KMS-11 (cell line): ENCODE results near the gene S1PR2.

Experiments
- H2AFZ ChIP-seq: fragments of 200-600 bp; sonication (generic); 2 replicates; pipeline ENCODE4 v1.6.1; 2016; ENCODE audit warnings: antibody characterized with exemption, mixed run types, low read depth
- H3K27ac ChIP-seq: fragments of 200-600 bp; sonication (generic); 2 replicates; pipeline ENCODE4 v1.6.1; 2016; ENCODE audit warnings: mild to moderate bottlenecking, mixed run types
- H3K27me3 ChIP-seq: fragments of 200-600 bp; sonication (generic); 2 replicates; pipeline ENCODE4 v1.6.1; 2017; ENCODE audit warnings: mild to moderate bottlenecking, low read depth, mixed run types, moderate library complexity; ENCODE audit not compliant: insufficient read depth
- H3K36me3 ChIP-seq: fragments of 200-600 bp; sonication (generic); 2 replicates; pipeline ENCODE4 v1.6.1; 2017; ENCODE audit warnings: mild to moderate bottlenecking, mixed run types; ENCODE audit not compliant: insufficient read depth
- H3K4me1 ChIP-seq: fragments of 200-600 bp; sonication (generic); 2 replicates; pipeline ENCODE4 v1.6.1; 2016; ENCODE audit warnings: mild to moderate bottlenecking, low read depth, mixed run types; ENCODE audit not compliant: poor library complexity, severe bottlenecking
- H3K4me2 ChIP-seq: fragments of 200-600 bp; sonication (generic); 2 replicates; pipeline ENCODE4 v1.7.0; 2016; ENCODE audit warnings: mild to moderate bottlenecking, mixed run types
- H3K4me3 ChIP-seq: fragments of 200-600 bp; sonication (generic); IDR thresholded peaks from 2 replicates; pipeline ENCODE4 v1.6.1; 2017; ENCODE audit warnings: low read depth, low read length, mixed read lengths; ENCODE audit not compliant: insufficient read depth
- H3K79me2 ChIP-seq: fragments of 200-600 bp; sonication (generic); 2 replicates; pipeline ENCODE4 v1.6.1; 2016; ENCODE audit warnings: low read depth, mixed run types; ENCODE audit not compliant: insufficient read depth
- H3K9ac ChIP-seq: fragments of 200-600 bp; sonication (generic); 2 replicates; pipeline ENCODE4 v1.6.1; 2016; ENCODE audit warnings: mild to moderate bottlenecking, mixed run types
- H4K20me1 ChIP-seq: fragments of 200-600 bp; sonication (generic); 2 replicates; pipeline ENCODE4 v1.6.1; 2016; ENCODE audit warnings: mild to moderate bottlenecking, mixed run types; ENCODE audit not compliant: insufficient read depth
- TF ChIP-seq, protein P1 (sequence below): fragments of 200-600 bp; sonication (generic); conservative IDR thresholded peaks from 2 replicates; pipeline ENCODE4 v1.6.1; 2017; ENCODE audit warnings: low read depth, mild to moderate bottlenecking, antibody characterized with exemption, low read length, moderate library complexity, mixed read lengths

Gene S1PR2, protein sequence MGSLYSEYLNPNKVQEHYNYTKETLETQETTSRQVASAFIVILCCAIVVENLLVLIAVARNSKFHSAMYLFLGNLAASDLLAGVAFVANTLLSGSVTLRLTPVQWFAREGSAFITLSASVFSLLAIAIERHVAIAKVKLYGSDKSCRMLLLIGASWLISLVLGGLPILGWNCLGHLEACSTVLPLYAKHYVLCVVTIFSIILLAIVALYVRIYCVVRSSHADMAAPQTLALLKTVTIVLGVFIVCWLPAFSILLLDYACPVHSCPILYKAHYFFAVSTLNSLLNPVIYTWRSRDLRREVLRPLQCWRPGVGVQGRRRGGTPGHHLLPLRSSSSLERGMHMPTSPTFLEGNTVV

DNA sequence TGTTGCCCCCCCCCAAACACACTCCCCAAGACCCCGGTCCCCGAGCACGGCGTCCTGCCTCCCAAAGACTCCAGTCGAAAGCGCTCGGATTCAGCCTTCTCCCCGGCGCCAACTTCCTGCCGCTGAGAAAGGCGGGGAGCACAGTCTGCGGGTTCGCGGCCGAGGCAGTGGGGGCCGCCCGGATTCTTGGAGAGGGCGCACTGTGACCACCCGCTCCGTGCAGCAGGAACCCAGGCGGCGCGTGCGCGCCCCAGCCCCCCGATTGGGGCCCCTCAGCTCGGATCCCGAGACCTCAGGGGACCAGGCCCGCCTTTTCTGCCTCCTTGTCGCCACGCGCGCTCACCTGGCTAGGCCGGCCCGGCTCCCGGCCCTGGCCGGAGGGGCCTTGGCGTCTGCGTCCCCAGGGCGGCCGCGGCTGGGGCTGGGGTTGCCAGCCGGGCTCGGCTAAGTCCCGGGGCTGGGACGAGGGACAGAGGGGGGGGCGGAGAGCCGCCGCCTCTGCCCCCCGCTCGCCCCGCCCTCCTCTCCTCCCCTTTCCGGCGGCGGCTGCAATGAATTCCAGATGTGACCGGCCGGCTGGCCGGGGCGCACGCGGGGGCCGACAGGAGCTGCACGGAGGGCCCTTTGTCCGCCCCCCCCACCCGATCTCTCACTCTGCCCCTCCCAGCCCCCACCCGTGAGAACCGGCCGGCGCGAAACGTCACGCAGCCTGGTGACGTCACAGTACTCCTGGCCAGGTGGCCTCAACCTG lies at the start of gene S1PR2:
Gene S1PR2 (minus strand): TSS at position 471 of the 751 bp plus-strand sequence. CDS start 6,426 bp downstream, outside the sequence.
- Histone ChIP-seq H4K20me1 (no peaks in the 10 kb centered on the region), H3K27ac (peak within 1 kb of the TSS; percentile 62), H3K4me1 (peaks cover 44% of the 10 kb centered on the region), H3K27me3 (no peaks in the 10 kb centered on the region), H3K4me2 (peak within 1 kb of the TSS; percentile 88), H2AFZ (peak within 1 kb of the TSS; percentile 76), H3K9ac (peak within 1 kb of the TSS; percentile 88), H3K79me2 (peaks cover 18% of the 10 kb centered on the region), H3K4me3 (no peak within 1 kb of the TSS), H3K36me3 (no peaks in the 10 kb centered on the region)
- TF ChIP-seq, protein P1, sequence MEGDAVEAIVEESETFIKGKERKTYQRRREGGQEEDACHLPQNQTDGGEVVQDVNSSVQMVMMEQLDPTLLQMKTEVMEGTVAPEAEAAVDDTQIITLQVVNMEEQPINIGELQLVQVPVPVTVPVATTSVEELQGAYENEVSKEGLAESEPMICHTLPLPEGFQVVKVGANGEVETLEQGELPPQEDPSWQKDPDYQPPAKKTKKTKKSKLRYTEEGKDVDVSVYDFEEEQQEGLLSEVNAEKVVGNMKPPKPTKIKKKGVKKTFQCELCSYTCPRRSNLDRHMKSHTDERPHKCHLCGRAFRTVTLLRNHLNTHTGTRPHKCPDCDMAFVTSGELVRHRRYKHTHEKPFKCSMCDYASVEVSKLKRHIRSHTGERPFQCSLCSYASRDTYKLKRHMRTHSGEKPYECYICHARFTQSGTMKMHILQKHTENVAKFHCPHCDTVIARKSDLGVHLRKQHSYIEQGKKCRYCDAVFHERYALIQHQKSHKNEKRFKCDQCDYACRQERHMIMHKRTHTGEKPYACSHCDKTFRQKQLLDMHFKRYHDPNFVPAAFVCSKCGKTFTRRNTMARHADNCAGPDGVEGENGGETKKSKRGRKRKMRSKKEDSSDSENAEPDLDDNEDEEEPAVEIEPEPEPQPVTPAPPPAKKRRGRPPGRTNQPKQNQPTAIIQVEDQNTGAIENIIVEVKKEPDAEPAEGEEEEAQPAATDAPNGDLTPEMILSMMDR, result no peak

DNA sequence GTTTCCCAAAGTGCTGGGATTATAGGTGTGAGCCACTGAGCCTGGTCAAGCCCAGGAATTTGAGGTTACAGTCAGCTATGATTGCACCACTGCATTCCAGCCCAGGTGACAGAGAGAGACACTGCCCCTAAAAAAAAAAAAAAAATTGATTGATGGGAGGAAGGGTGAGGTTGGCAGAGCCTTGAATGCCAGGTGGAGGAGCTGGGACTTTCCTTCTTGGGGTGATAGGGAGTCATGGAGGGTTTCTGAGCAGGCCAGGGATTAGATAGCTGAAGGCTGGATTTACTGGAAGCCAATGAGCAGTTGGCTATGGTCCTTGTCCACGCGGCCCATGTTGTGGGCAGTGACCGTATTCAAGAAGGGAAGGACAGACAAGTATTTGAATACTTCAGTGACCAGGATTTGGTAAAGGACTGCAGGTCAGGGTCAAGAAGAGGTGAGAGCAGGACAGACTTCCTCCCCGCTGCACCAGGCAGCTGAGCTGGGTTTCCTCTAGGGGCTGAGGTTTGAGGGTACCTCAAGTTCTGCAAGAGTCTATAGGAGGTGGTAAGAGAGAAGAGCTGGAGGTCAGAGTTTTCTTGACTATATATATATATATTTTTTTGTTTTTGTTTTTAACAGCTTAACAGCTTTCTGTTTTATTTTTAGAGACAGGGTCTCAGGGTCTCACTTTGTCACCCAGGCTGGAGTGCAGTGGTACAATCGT lies 48.8 kb upstream of the S1PR2 start:
- no peaks in the 10 kb centered on the region for H3K27me3 ChIP-seq
- no peak overlapping the region for H3K4me2 ChIP-seq
- no peak overlapping the region for H3K9ac ChIP-seq
- H4K20me1 ChIP-seq, result no peaks in the 10 kb centered on the region
- no peaks in the 10 kb centered on the region for H3K36me3 ChIP-seq
- no peaks in the 10 kb centered on the region for H3K79me2 ChIP-seq
- H3K4me1 ChIP-seq, result no peaks in the 10 kb centered on the region
- H2AFZ ChIP-seq, result no peak overlapping the region
- TF ChIP-seq, protein P1, result no peak
- H3K4me3 ChIP-seq, result no peak overlapping the region
- H3K27ac ChIP-seq, result no peak overlapping the region

DNA sequence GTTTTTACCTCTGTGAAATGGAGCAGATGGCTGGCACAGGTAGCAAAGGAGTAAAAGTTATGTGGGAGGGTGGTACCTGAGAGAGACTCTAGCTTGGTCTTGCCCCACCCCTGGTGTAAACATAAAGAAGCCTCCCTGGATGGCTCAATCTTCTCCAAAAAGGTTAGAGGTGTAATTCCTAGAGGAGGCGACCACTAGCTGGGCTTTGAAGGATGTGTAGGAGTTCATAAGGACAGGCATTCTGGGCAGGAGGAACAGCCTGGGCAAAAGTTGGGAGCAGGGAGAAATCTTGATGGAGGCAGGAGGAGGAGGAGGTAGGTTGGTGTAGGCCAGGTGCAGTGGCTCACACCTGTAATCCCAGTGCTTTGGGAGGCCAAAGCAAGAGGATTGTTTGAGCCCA lies 47.8 kb upstream of the S1PR2 start:
- no peaks in the 10 kb centered on the region for H3K79me2 ChIP-seq
- TF ChIP-seq, protein P1, result no peak
- H3K27ac ChIP-seq, result no peak overlapping the region
- no peaks in the 10 kb centered on the region for H4K20me1 ChIP-seq
- H3K9ac ChIP-seq, result no peak overlapping the region
- H3K4me2 ChIP-seq, result no peak overlapping the region
- no peaks in the 10 kb centered on the region for H3K36me3 ChIP-seq
- no peak overlapping the region for H3K4me3 ChIP-seq
- H2AFZ ChIP-seq, result no peak overlapping the region
- H3K4me1 ChIP-seq, result peaks cover 4% of the 10 kb centered on the region
- no peaks in the 10 kb centered on the region for H3K27me3 ChIP-seq

DNA sequence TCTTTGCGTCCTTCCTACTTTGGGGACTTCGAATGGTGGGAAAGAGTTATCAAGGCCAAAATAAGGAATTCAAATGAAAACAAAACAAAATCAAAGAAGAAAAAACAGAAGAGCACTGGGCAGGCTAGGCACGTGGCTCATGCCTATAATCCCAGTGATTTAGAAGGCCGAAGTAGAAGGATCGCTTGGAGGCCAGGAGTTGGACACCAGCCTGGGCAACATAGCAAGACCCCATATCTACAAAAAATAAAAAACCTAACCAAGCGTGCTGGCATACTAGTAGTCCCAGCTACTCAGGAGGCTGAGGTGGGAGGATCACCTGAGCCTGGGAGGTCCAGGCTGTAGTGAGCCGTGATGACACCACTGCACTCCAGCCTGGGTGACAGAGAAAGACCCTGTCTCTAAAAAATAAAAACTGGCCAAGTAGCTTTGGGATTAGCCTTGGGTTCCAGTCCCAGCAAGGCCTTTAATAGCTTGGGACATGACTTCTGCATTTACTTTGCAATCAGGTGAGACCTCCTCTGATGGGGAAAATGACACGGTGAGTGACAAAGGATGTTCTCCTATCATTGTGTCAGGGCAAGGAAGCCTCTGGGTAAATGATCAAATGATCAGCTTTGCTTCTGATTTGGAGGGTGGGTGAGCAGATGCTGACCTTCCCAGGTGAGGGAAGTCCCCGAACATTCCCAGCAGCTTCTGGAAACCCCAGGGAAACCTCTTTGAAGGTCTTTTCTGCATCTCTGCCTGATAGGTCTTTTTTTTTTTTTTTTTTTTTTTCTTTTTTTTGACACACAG lies 46.9 kb upstream of the S1PR2 start:
- no peak overlapping the region for H3K9ac ChIP-seq
- H3K79me2 ChIP-seq, result no peaks in the 10 kb centered on the region; the same call in 1 of the 2 replicates
- no peak overlapping the region for H2AFZ ChIP-seq
- peaks cover 4% of the 10 kb centered on the region for H3K4me1 ChIP-seq
- H3K4me3 ChIP-seq, result no peak overlapping the region
- TF ChIP-seq, protein P1, result no peak
- no peak overlapping the region for H3K4me2 ChIP-seq
- no peaks in the 10 kb centered on the region for H3K27me3 ChIP-seq
- no peak overlapping the region for H3K27ac ChIP-seq
- H3K36me3 ChIP-seq, result no peaks in the 10 kb centered on the region
- H4K20me1 ChIP-seq, result no peaks in the 10 kb centered on the region
